HL-60 (cell line): ENCODE measurements around the gene FGFR2.

Experiments used
- DNase-seq, 2 experiments: peaks; one replicate each; pipeline ENCODE4 v3.0.0-alpha.2; 2010 to 2020; ENCODE audit warnings: low read depth in 1 of 2, low spot score in 1 of 2
- H3K27ac ChIP-seq: fragments of 250-450 bp; sonication (Bioruptor Pico); replicated peaks from 2 replicates; pipeline ENCODE4 v1.5.1; 2020; ENCODE audit warnings: mild to moderate bottlenecking, moderate library complexity
- H3K27me3 ChIP-seq: fragments of 250-450 bp; sonication (Bioruptor Pico); 2 replicates; pipeline ENCODE4 v1.5.1; 2021; ENCODE audit warnings: mild to moderate bottlenecking, moderate library complexity; ENCODE audit not compliant: insufficient read depth, poor library complexity, severe bottlenecking
- H3K4me3 ChIP-seq: replicated peaks from 2 replicates; pipeline ENCODE4 v1.5.1; 2011; ENCODE audit warnings: mild to moderate bottlenecking, control low read depth, low read length; ENCODE audit not compliant: insufficient read depth
- GABPA ChIP-seq: IDR thresholded peaks from 2 replicates; pipeline ENCODE4 v1.6.1; 2012; ENCODE audit warnings: low read depth
- POLR2AphosphoS5 ChIP-seq: IDR thresholded peaks from 2 replicates; pipeline ENCODE4 v1.6.1; 2012; ENCODE audit warnings: low read depth
- REST ChIP-seq: IDR thresholded peaks from 2 replicates; pipeline ENCODE4 v1.6.1; 2012; ENCODE audit warnings: low read depth; ENCODE audit not compliant: insufficient replicate concordance
- SPI1 ChIP-seq: IDR thresholded peaks from 2 replicates; pipeline ENCODE4 v1.6.1; 2012; ENCODE audit warnings: low read depth, mild to moderate bottlenecking, borderline replicate concordance
- TF ChIP-seq, protein P1 (sequence below): IDR thresholded peaks from one replicate; pipeline ENCODE4 v1.5.1; 2011; ENCODE audit warnings: low read length, control low read depth, inconsistent platforms; ENCODE audit not compliant: insufficient read depth

The FGFR2 gene

GRCh38 chr10:121576139-121576538, 22.1 kb downstream of the FGFR2 start:
- TF ChIP-seq GABPA (no peak), REST (no peak), POLR2AphosphoS5 (no peak)
- TF ChIP-seq, protein P1, sequence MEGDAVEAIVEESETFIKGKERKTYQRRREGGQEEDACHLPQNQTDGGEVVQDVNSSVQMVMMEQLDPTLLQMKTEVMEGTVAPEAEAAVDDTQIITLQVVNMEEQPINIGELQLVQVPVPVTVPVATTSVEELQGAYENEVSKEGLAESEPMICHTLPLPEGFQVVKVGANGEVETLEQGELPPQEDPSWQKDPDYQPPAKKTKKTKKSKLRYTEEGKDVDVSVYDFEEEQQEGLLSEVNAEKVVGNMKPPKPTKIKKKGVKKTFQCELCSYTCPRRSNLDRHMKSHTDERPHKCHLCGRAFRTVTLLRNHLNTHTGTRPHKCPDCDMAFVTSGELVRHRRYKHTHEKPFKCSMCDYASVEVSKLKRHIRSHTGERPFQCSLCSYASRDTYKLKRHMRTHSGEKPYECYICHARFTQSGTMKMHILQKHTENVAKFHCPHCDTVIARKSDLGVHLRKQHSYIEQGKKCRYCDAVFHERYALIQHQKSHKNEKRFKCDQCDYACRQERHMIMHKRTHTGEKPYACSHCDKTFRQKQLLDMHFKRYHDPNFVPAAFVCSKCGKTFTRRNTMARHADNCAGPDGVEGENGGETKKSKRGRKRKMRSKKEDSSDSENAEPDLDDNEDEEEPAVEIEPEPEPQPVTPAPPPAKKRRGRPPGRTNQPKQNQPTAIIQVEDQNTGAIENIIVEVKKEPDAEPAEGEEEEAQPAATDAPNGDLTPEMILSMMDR = no peak
- no peak overlapping the region for H3K27ac ChIP-seq
- H3K4me3 ChIP-seq = no peak overlapping the region
- DNase-seq = no peak
- no peaks in the 10 kb centered on the region for H3K27me3 ChIP-seq

DNA sequence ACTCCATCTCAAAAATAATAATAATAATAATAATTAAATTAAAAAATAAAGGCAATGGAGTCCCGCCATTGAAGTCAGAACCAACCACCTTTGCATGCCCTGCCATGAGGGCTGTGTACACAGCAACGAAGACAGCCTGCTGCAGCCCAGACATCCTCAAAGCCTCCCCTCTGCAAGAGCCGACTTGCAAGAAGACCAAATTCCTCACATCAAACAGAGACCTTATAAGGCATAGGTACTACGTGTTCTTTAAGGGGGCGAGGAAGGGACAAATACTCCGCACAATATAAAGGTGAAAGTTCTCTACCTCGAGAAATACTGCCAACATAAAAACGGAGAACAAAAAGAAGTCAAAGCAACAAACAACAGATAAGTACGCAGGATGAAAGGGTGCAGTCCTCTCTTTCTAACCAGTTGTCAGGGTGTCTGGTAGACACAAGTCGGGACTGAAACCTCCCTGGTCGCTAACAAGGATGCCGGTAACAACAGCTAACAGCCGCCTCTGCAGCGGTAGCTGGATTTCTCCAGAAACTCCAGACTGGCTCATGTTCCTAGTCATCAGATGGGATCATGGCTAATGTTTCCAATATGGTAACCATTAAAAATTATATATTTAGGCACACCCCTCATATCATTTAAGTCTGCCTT, 23.6 kb downstream of the FGFR2 start:
- no peak for DNase-seq
- no peak overlapping the region for H3K4me3 ChIP-seq
- no peaks in the 10 kb centered on the region for H3K27me3 ChIP-seq
- TF ChIP-seq GABPA = no peak
- H3K27ac ChIP-seq = no peak overlapping the region

- Histone ChIP-seq H3K4me3 (no peak overlapping the region), H3K27ac (no peak overlapping the region), H3K27me3 (no peaks in the 10 kb centered on the region)
- no peak for TF ChIP-seq SPI1
- TF ChIP-seq, protein P1 = no peak
- no peak for DNase-seq
Observed at GRCh38 chr10:121573538-121573941, 24.7 kb downstream of the FGFR2 start.

DNA sequence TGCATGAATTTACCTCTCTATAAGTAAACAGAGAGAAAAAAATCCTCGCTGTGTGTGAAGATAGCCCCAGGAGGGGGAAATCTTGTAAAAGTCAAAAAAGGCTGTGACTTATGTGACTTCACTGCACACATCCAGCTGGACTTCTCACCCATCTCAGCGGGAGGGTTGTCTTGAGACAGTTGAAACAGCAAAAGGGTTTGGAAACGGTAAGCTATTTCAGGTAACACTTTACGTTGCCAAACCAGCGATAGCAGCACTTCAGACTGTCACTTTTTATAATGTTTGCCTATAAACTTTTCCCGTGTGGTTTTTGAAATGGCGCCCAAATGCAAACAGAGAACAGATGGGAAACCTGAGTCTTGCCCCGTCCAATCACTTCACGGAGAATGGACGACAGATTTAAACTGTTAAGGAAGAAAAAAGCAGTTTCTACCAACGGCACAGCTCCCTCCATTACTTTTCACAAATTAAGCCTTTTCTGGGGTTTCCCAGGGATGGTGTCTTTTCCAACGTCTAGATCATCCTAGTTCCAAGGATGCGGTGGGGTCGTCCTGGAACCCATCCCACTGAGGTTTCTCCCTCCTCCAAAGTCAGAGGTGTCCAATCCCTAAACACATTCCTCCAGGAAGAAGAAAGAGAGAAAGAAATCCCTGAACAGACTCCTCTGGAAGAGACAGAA, 25.2 kb downstream of the FGFR2 start:
- Histone ChIP-seq H3K27me3 (no peaks in the 10 kb centered on the region), H3K4me3 (no peak overlapping the region), H3K27ac (no peak overlapping the region)
- no peak for DNase-seq
- TF ChIP-seq REST (no peak), GABPA (no peak)
- TF ChIP-seq, protein P1 = no peak
